ENCODE measurements around the gene FXN.

The FXN gene

DNA sequence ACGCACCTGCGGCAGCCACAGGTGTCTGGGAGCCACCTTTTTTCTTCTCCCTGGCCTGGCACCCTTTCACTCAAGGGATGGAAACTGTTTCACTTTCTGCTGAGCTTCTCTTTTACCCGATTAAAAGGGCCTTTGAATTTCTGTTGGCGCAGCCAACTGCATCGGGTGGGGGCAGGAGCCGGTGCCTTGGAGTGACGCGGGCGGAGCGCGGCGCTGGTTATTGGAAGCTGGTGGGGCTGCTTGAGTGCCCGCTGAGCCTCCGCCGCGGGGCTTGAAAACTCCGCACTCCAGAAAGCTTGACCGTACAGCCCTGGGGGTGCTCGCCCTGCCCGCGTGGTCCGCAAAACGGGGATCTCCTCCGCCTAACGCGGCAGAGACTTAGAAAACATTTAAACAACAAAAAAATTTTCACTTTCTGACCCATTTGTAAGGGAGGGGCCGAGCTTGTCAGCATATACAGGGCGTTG, 86.6 kb downstream of the FXN start:
- H3K27ac ChIP-seq: peak overlapping the region; percentile 95
- TF ChIP-seq, protein P1, sequence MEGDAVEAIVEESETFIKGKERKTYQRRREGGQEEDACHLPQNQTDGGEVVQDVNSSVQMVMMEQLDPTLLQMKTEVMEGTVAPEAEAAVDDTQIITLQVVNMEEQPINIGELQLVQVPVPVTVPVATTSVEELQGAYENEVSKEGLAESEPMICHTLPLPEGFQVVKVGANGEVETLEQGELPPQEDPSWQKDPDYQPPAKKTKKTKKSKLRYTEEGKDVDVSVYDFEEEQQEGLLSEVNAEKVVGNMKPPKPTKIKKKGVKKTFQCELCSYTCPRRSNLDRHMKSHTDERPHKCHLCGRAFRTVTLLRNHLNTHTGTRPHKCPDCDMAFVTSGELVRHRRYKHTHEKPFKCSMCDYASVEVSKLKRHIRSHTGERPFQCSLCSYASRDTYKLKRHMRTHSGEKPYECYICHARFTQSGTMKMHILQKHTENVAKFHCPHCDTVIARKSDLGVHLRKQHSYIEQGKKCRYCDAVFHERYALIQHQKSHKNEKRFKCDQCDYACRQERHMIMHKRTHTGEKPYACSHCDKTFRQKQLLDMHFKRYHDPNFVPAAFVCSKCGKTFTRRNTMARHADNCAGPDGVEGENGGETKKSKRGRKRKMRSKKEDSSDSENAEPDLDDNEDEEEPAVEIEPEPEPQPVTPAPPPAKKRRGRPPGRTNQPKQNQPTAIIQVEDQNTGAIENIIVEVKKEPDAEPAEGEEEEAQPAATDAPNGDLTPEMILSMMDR (conservative IDR thresholded peaks at IDR 0.05): no peak

GRCh38 chr9:69122549-69123141, 87.1 kb downstream of the FXN start:
- peak overlapping the region; percentile 95 for H3K27ac ChIP-seq
- TF ChIP-seq, protein P1 (conservative IDR thresholded peaks at IDR 0.05): no peak

- no peak overlapping the region for H3K27ac ChIP-seq
- TF ChIP-seq, protein P1 (conservative IDR thresholded peaks at IDR 0.05): no peak
Measured at GRCh38 chr9:69130456-69131441, 95.2 kb downstream of the FXN start.

DNA sequence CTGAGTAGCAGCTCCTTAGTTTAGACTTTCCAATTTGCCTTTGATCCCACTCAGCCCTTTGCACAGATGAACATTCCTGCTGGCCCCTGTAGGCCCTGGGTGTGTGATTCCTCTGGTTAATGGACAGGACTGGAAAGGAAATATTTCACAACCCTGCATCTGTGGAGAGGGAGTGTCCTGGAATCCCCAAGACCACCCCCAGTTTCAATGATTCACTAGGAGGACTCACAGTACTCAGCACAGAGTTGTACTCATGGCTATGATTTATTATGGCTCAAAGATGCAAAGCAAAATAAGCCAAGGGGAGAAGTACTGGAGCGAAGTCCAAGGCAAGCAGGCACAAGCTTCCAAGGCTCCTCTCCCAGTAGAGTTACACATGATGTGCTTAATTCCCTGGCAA, 96.1 kb downstream of the FXN start:
- no peak overlapping the region for H3K27ac ChIP-seq

GRCh38 chr9:69132361-69132760, 96.8 kb downstream of the FXN start:
- TF ChIP-seq, protein P1 (conservative IDR thresholded peaks at IDR 0.05): no peak
- H3K27ac ChIP-seq: no peak overlapping the region

More for the DNA sequence above, 96.1 kb downstream of the FXN start:
- TF ChIP-seq, protein P1 (conservative IDR thresholded peaks at IDR 0.05): no peak

DNA sequence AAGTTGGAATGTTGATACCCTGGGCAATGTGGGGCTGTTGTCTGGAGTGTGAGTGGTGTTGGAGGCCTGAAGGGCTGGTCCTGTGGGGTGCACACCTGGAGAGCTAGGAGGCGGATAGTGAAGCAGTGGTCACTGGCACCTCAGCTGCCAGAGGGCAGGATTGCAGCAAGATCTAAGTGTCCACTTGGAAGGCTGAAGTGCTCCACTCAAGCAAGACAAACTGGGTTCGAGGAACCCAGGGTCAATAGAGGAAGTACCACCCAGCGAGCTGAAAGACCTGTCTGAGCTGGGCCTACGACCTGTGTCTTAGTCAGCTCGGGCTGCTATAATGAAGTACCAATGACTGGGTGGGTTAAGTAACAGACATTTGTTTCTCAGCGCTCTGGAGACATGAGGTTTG, 98.9 kb downstream of the FXN start:
- no peak overlapping the region for H3K27ac ChIP-seq
- TF ChIP-seq, protein P1 (conservative IDR thresholded peaks at IDR 0.05): no peak

DNA sequence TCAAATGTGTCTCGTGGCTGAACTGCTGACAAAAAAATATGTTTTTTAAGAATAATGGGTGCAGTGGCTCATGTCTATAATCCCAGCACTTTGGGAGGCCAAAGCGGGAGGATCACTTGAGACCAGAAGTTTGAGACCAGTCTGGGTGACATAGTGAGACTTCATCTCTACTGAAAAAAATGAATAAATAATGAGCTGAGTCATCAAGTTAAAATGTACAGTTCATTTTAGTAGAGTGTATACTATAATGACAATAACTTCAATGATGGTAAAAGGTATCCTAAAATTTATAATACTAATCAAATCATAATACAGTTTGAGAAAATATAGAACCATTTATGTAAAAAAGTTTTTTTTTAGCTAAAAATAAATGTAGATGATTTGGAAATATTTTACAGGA, 100.6 kb downstream of the FXN start:
- TF ChIP-seq, protein P1 (conservative IDR thresholded peaks at IDR 0.05): no peak
- H3K27ac ChIP-seq: no peak overlapping the region
